Measurements from ENCODE around the gene ZKSCAN2.

The ZKSCAN2 gene

GRCh38 chr16:25223964-25224363, 33.7 kb downstream of the ZKSCAN2 start:
- DNase-seq: no peak

- DNase-seq: no peak
These were observed 34.7 kb downstream of the ZKSCAN2 start for GRCh38 chr16:25222959-25223358.

DNA sequence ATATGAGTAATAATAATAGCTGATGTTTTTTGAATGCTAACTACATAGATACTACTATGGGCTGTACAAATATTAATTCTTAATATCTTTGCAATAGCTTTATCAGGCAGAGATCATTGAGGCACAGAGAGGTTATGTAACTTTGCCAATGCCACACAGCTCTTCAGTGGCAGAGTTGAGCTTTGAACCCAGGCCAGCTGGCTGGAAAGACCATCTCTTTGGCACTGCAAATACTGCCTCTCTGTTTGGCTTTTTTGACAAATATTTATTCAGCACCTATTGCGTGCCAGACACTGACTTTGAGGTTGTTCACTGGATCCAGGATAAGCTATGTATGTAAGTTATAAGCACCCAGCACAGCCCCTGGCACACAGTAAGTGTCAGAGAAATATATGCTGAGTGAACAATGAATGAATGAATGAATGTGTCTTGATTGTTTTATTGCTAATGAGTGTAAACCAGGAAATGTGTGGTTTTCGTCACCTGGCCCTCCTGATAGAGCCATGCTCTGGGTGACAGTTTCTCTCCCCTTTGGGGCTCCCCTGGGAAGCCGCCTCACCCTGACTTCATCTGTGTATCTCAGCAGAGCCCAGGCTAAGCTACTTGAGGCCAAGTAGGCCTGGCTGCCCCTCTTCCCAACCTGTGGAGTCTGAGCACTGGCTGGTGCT, 38.4 kb downstream of the ZKSCAN2 start:
- DNase-seq: no peak

GRCh38 chr16:25217921-25218320, 39.7 kb downstream of the ZKSCAN2 start:
- no peak for DNase-seq

- no peak for DNase-seq
These were observed 40.5 kb downstream of the ZKSCAN2 start for GRCh38 chr16:25217112-25217511.

- DNase-seq: no peak
These were observed 43.8 kb downstream of the ZKSCAN2 start for GRCh38 chr16:25213709-25214397.

GRCh38 chr16:25212636-25213035, 45.0 kb downstream of the ZKSCAN2 start:
- DNase-seq: no peak

DNA sequence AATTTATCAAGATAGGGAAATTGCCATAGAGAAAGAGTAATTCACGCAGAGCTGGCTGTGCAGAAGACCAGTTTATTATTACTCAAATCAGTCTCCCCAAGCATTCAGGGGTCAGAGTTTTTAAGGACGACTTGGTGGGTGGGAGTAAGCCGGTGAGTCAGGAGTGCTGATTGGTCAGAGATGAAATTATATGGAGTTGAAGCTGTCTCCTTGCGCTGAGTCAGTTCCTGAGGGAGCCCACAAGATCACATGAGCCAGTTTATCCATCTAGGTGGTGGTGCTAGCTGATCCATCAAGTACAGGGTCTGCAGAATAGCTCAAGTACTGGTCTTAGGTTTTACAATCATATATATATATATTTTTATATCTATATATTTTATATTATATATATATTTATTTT, 46.9 kb downstream of the ZKSCAN2 start:
- no peak for DNase-seq

DNA sequence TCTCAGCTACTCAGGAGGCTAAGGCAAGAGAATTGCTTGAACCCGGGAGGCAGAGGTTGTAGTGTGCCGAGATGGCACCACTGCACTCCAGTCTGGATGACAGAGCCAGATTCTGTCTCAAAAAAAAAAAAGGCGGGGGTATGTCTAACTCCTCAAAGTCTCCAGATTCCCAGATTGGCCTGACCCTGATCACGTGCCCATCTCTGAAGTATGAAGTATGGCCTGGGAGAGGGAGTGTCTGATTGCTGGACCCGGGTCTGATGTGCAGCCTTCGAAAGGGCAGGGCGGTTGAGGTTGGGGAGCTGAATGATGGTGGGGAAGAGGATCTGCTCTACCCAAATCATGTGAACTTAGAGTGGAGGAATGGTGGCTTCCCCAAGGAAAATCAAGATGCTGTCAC, 58.2 kb downstream of the ZKSCAN2 start:
- DNase-seq: no peak

DNA sequence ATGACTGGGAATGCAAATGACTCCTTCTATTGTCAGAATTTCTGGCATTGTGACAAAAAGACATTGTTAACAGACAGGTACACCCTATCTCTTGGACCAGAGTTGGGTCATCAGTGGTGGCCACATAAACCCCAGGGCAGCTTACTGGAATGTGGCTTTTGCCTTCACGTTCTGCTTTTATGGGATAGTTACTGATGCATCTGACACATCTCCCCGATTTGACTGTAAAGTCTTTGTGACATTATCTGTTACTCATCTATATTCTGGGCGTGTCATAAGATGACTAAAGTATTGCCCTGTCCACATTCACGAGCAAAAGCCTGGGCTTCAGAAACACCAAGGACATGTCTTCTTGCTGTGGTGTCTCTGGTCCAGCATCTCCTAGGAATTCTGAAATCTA, 59.6 kb downstream of the ZKSCAN2 start:
- DNase-seq: no peak

- DNase-seq: no peak
These were observed 63.3 kb downstream of the ZKSCAN2 start for GRCh38 chr16:25194273-25194878.

GRCh38 chr16:25192096-25192495, 65.5 kb downstream of the ZKSCAN2 start:
- no peak for DNase-seq

GRCh38 chr16:25189305-25189704, 68.3 kb downstream of the ZKSCAN2 start:
- DNase-seq: no peak

DNA sequence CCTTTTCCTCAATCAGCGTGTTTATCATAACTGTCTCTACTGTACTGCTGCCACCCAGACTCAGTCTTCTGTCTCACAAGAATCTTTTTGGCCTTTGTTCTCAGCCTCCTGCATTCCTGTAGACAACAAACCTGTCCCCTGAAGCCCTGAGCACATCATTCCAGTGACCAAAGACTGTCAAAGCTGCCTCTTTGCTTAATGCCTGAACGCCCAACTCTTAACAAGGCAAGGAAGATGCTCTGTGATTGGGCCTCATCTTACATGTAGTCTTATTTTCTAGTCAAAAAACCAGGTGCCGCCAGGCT, 70.2 kb downstream of the ZKSCAN2 start:
- no peak for DNase-seq

Measured in CD4-positive, alpha-beta T cell treated with Interferon alpha-2 for 1 hour (primary cell).